Heart left ventricle (tissue), 16 donors: ENCODE results near the gene FARSA. TPM values are rescaled to one million over a fixed set of nuclear protein-coding genes. Genes with fewer than 3 reads are reported as not detected.

Source experiments
- ATAC-seq, 4 donors: fragments of 200-7000 bp; cut with Tn5 transposase; one replicate each; pipeline ENCODE4 v1.9.1; 2020 to 2022; ENCODE audit warnings: moderate library complexity in 4 of 4, mild to moderate bottlenecking in 3 of 4, moderate number of reproducible peaks in 1 of 4
- DNase-seq, 5 donors: peaks; one replicate each; pipeline ENCODE4 v3.0.0-alpha.2; 2020
- H3K27ac ChIP-seq, 12 donors: fragments of 200-600 bp; sonication (generic) in 4 of 12; one replicate each; pipeline versions ENCODE4 v1.5.0 to v1.8.0; 2016 to 2022; ENCODE audit warnings: mild to moderate bottlenecking in 2 of 12
- H3K27me3 ChIP-seq, 9 donors: fragments of 200-600 bp; sonication (generic) in 2 of 9; one replicate each; pipeline versions ENCODE4 v1.5.1 to v1.8.0; 2016 to 2022; ENCODE audit warnings: mild to moderate bottlenecking in 3 of 9
- H3K36me3 ChIP-seq, 9 donors: fragments of 200-600 bp; sonication (generic) in 2 of 9; one replicate each; pipeline versions ENCODE4 v1.5.0 to v1.8.0; 2018 to 2022; ENCODE audit warnings: mild to moderate bottlenecking in 2 of 9
- H3K4me1 ChIP-seq, 12 donors: fragments of 200-600 bp; sonication (generic) in 4 of 12; one replicate each; pipeline versions ENCODE4 v1.5.0 to v1.8.0; 2016 to 2022; ENCODE audit warnings: mild to moderate bottlenecking in 3 of 12
- H3K4me3 ChIP-seq, 12 donors: fragments of 200-600 bp; sonication (generic) in 4 of 12; one replicate each; pipeline versions ENCODE4 v1.5.0 to v1.8.0; 2017 to 2022; ENCODE audit warnings: mild to moderate bottlenecking in 9 of 12, moderate library complexity in 4 of 12
- H3K9me3 ChIP-seq, 12 donors: fragments of 200-600 bp; sonication (generic) in 4 of 12; one replicate each; pipeline versions ENCODE4 v1.5.0 to v1.8.0; 2016 to 2022; ENCODE audit warnings: mild to moderate bottlenecking in 1 of 12
- CTCF ChIP-seq, 12 donors: fragments of 200-600 bp; sonication (generic) in 4 of 12; IDR thresholded peaks; one replicate each; pipeline versions ENCODE4 v1.5.0 to v1.8.0; 2018 to 2022; ENCODE audit warnings: antibody characterized with exemption in 12 of 12, mild to moderate bottlenecking in 5 of 12
- POLR2A ChIP-seq, 2 donors: fragments of 450-650 bp; IDR thresholded peaks; one replicate each; pipeline ENCODE4 v1.6.1; 2017; ENCODE audit warnings: antibody characterized with exemption in 2 of 2, mild to moderate bottlenecking in 2 of 2, moderate library complexity in 2 of 2
- WGBS, 4 donors: extraction: QIAGEN DNeasy Blood & Tissue Kit in 2 of 4; methylation state at CpG; one replicate each; pipeline versions ENCODE4 v1.1.5 to v1.1.7; 2013 to 2018; 5-methylcytosine and 5-hydroxymethylcytosine counted together
- intact Hi-C, 10 donors: fragments of 100-400 bp; cut with DNase I; formaldehyde crosslinking; loops; one replicate each; pipeline versions ENCODE4 v1.11.1 to v1.14.2; 2022
- polyA plus RNA-seq, 2 donors: library from polyadenylated mRNA; stranded (reverse); fragments of 200-250 nt; gene quantifications; one replicate each; pipeline ENCODE4 v1.2.3, GENCODE V29; 2013
- total RNA-seq, 9 donors: library from RNA; depleted of rRNA in 2 of 9; stranded (reverse); fragments of >200 nt in 2 of 9; fragmentation: NEBNext Ultra II Directional in 3 of 9; extraction: Animal tissue kit (Norgen Biotek cat#: 25700) in 3 of 9; gene quantifications; one replicate each; pipeline versions ENCODE4 v1.1.0 to v1.2.4, GENCODE V29; 2016 to 2023
- donor health status: ischemic (EF 13 %, LVEDD 7.1; RV severe dilation, severe dysfunction).
- donor health status: healthy with polysubstance abuse.
- donor health status: DM: no; HTN: yes; CAD: no.
- donor health status: DM: no; HTN: no; CAD: no.
- donor health status: ischemic (EF 25% LVEDD 6.9; RV normal size, moderate dysfunction).
- donor health status: ischemic (EF 25% LVEDD 5.7; RV mildly dilated, moderate dysfunction).
- donor health status: healthy.
- donor health status: DM: yes; HTN: yes; CAD: no.
- donor health status: ischemic (EF 35%, LVEDD 5.7; RV mildly dilated, moderate dysfunction).
- donor health status: nonischemic (EF 11% LVEDD 7.7; RV severe dilation, severe dysfunction).
- donor health status: DM: yes; HTN: yes; CAD: no.
- donor health status: PGD.
- donor health status: ischemic (EF 29% LVEDD 5.4; RV normal size, mild dysfunction).
- donor health status: nonischemic (EF 23%, LVEDD 6.1; RV moderate dilation, normal function).

FARSA gene
- total and polyA plus RNA-seq, 11 donors = 35.0 to 104 (median 40.6) TPM

DNA sequence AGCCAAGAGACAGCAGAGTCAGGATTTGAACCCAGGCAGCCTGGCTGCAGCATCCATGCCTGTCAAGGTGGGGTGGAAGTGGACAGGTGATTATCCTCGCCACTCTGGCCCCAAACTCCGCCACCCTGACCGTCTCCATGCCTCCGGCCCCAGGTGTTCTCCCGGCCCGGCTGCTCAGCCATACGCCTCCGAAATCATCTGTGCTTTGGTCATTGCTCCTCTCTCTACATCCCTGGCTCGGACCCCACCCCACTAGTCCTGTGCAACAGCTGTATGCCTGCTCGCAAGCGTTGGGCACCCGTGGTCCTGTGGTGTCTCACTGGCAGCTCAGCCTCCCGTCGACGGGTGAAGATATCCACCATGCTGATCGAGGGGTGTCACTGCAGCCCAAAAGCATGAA is 39.7 kb upstream of the FARSA start:
- ATAC-seq = no peak
- TF ChIP-seq CTCF (IDR thresholded peaks at IDR 0.05) = no peak
- no peak for TF ChIP-seq POLR2A (IDR thresholded peaks at IDR 0.05)

GRCh38 chr19:12970070-12970820 is 36.7 kb upstream of the FARSA start:
- Histone ChIP-seq H3K27ac (peak overlapping the region in 11 of 12 donors; percentile 69 to 90 (median 85)), H3K27me3 (no peaks in the 10 kb centered on the region), H3K9me3 (no peaks in the 10 kb centered on the region), H3K4me3 (peak overlapping the region in 5 of 12 donors; percentile 10 to 31 (median 17)), H3K36me3 (no peaks in the 10 kb centered on the region), H3K4me1 (peaks cover 0 to 26% (median 6%) of the 10 kb centered on the region in 12 donors)
- no peak for DNase-seq
- 82 to 84% (median 83%) methylated on average over 7 of the region's 7 CpGs for WGBS, 4 donors
- intact Hi-C loops = loop anchor here in 5 of 10 donors (2.0 to 10.0 kb wide), 3 partner anchors 291 to 625 kb away; no protein-coding TSS in a partner anchor
- ATAC-seq = no peak
- TF ChIP-seq CTCF (IDR thresholded peaks at IDR 0.05) = no peak
- no peak for TF ChIP-seq POLR2A (IDR thresholded peaks at IDR 0.05)

More for the DNA sequence above, 39.7 kb upstream of the FARSA start:
- no peaks in the 10 kb centered on the region for H3K36me3 ChIP-seq
- no peaks in the 10 kb centered on the region for H3K9me3 ChIP-seq
- H3K4me3 ChIP-seq = no peak overlapping the region
- no peak for DNase-seq
- peaks cover 0 to 28% (median 4%) of the 10 kb centered on the region in 12 donors for H3K4me1 ChIP-seq
- 78 to 84% (median 83%) methylated on average over 15 to 16 of the region's 16 CpGs for WGBS, 4 donors
- no peaks in the 10 kb centered on the region for H3K27me3 ChIP-seq
- intact Hi-C loops = loop anchor here in 4 of 10 donors (10.0 kb wide), 2 partner anchors 612 to 622 kb away; no protein-coding TSS in a partner anchor
- H3K27ac ChIP-seq = no peak overlapping the region

GRCh38 chr19:12969292-12969988 is 35.9 kb upstream of the FARSA start, which contains the start of gene DAND5:
DAND5 (plus strand) TSS chr19:12969576; CDS start chr19:12969661, 85 bp downstream.
- Histone ChIP-seq H3K4me3 (peak within 1 kb of the TSS in 6 of 12 donors; percentile 9 to 31 (median 16)), H3K4me1 (peaks cover 0 to 21% (median 5%) of the 10 kb centered on the region in 12 donors), H3K27ac (peak within 1 kb of the TSS; percentile 64 to 90 (median 84)), H3K9me3 (no peaks in the 10 kb centered on the region), H3K27me3 (no peaks in the 10 kb centered on the region), H3K36me3 (no peaks in the 10 kb centered on the region)
- ATAC-seq (peak; percentile 67 to 87 (median 80)), DNase-seq (peak; percentile 69 to 83 (median 70))
- no peak for TF ChIP-seq CTCF (IDR thresholded peaks at IDR 0.05)
- TF ChIP-seq POLR2A (IDR thresholded peaks at IDR 0.05) = no peak
- 33 to 46% (median 41%) methylated on average over 10 to 14 of the region's 14 CpGs for WGBS, 4 donors
- intact Hi-C loops = loop anchor here in 5 of 10 donors (5.0 to 10.0 kb wide), 2 partner anchors 85 to 183 kb away; partner anchors contain the start of genes DNASE2 (in 4 of the 5), KLF1 (in 4 of the 5), IER2 (in 1 of the 5) and STX10 (in 1 of the 5)
